ENCODE measurements around the gene MSRB3. TPM values are rescaled to one million over a fixed set of nuclear protein-coding genes. Genes with fewer than 3 reads are reported as not detected.
"Not testable (repeated sequence)": the region's sequence is repeated elsewhere in the genome, so short reads cannot be mapped to it uniquely, and the experiment has no call there.

The MSRB3 gene
- total RNA-seq, 4 donors from 2014 or later, result 2.8 to 14.9 (median 9.3) TPM

DNA sequence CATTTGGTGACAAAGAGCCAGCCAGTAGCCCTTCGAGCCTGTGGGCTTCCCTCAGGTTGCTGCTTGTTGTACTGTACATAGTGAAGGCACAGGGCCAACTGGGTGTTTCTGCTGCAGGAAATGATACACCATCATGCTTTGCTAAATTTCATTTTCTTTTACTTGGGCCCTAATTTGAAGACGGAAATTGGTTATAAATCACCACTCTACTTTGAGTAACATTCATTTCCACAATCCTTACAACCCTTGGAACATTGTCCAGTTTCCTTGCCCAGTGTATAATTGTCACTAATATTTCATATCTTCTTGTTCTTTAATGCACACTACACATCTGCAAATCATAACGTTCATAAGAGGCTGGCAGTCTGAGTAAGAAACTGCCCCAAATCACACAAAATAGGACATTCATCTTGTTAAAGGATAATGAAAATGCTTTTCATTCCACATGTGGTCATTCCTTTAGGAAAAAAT, 30.2 kb downstream of the MSRB3 start:
- Histone ChIP-seq H3K36me3 (no peaks in the 10 kb centered on the region), H3K4me1 (peaks cover 0 to 15% (median 0%) of the 10 kb centered on the region in 4 donors), H3K27me3 (no peaks in the 10 kb centered on the region), H3K9me3 (no peaks in the 10 kb centered on the region), H3K4me3 (no peak overlapping the region), H3K27ac (no peak overlapping the region)
- no peak for TF ChIP-seq POLR2A (IDR thresholded peaks at IDR 0.05)
- TF ChIP-seq, protein P1, sequence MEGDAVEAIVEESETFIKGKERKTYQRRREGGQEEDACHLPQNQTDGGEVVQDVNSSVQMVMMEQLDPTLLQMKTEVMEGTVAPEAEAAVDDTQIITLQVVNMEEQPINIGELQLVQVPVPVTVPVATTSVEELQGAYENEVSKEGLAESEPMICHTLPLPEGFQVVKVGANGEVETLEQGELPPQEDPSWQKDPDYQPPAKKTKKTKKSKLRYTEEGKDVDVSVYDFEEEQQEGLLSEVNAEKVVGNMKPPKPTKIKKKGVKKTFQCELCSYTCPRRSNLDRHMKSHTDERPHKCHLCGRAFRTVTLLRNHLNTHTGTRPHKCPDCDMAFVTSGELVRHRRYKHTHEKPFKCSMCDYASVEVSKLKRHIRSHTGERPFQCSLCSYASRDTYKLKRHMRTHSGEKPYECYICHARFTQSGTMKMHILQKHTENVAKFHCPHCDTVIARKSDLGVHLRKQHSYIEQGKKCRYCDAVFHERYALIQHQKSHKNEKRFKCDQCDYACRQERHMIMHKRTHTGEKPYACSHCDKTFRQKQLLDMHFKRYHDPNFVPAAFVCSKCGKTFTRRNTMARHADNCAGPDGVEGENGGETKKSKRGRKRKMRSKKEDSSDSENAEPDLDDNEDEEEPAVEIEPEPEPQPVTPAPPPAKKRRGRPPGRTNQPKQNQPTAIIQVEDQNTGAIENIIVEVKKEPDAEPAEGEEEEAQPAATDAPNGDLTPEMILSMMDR (IDR thresholded peaks at IDR 0.05), result no peak
- DNase-seq, result no peak

DNA sequence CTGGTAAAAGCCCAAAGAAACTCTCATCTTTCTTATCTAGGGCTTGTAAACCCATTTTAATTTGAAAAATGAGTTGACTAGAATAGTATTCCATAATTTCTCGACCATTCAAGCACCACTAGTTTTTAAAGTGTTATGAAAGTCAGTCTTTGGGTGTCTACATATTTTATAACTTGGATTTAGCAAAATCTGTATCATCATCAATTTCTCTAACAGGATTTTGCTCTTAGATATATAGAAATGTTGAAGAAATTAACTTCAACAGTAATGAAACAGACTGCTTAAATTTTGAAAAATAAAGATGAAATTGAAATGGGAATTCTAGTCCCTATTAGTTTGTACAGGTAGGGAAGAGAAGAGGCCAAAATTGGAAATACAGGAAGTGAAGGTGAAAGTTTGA, 32.8 kb downstream of the MSRB3 start:
- Histone ChIP-seq H3K27ac (no peak overlapping the region), H3K36me3 (no peaks in the 10 kb centered on the region), H3K27me3 (no peaks in the 10 kb centered on the region), H3K4me1 (peaks cover 0 to 15% (median 0%) of the 10 kb centered on the region in 4 donors), H3K9me3 (no peaks in the 10 kb centered on the region), H3K4me3 (no peak overlapping the region)
- TF ChIP-seq POLR2A (IDR thresholded peaks at IDR 0.05), result no peak
- TF ChIP-seq, protein P1 (IDR thresholded peaks at IDR 0.05), result no peak
- no peak for DNase-seq

- Histone ChIP-seq H3K9me3 (no peaks in the 10 kb centered on the region), H3K4me3 (no peak overlapping the region), H3K36me3 (no peaks in the 10 kb centered on the region), H3K27ac (no peak overlapping the region), H3K27me3 (no peaks in the 10 kb centered on the region), H3K4me1 (no peaks in the 10 kb centered on the region)
- no peak for DNase-seq
- TF ChIP-seq, protein P1 (IDR thresholded peaks at IDR 0.05), result peak in 5 of 6 experiments; percentile 11 to 52 (median 41)
- TF ChIP-seq POLR2A (IDR thresholded peaks at IDR 0.05), result no peak
Observed at GRCh38 chr12:65313719-65314317, 35.3 kb downstream of the MSRB3 start.

DNA sequence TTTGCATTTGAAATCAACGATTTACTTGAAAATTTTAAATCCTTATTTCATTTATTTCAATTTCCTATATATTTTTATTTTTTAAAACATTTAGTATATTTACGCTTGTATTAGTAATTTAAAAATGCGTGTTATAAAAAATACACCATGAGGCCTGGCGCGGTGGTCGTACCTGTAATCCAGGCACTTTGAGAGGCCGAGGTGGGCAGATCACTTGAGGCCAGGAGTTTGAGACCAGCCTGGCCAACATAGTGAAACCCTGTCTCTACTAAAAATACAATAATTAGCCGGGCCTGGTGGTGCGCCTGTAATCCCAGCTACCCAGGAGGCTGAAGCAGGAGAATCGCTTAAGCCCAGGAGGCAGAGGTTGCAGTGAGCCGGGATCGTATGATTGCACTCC, 36.8 kb downstream of the MSRB3 start:
- not testable (repeated sequence) for DNase-seq, H3K36me3 ChIP-seq, H3K4me3 ChIP-seq, H3K27ac ChIP-seq, H3K9me3 ChIP-seq, H3K4me1 ChIP-seq, H3K27me3 ChIP-seq

GRCh38 chr12:65318186-65318685, 39.8 kb downstream of the MSRB3 start:
- H3K4me3 ChIP-seq, result no peak overlapping the region
- no peaks in the 10 kb centered on the region for H3K27me3 ChIP-seq
- TF ChIP-seq POLR2A (IDR thresholded peaks at IDR 0.05), result no peak
- TF ChIP-seq, protein P1 (IDR thresholded peaks at IDR 0.05), result no peak
- no peak overlapping the region for H3K27ac ChIP-seq
- H3K36me3 ChIP-seq, result no peaks in the 10 kb centered on the region
- no peaks in the 10 kb centered on the region for H3K4me1 ChIP-seq
- no peaks in the 10 kb centered on the region for H3K9me3 ChIP-seq
- DNase-seq, result no peak

DNA sequence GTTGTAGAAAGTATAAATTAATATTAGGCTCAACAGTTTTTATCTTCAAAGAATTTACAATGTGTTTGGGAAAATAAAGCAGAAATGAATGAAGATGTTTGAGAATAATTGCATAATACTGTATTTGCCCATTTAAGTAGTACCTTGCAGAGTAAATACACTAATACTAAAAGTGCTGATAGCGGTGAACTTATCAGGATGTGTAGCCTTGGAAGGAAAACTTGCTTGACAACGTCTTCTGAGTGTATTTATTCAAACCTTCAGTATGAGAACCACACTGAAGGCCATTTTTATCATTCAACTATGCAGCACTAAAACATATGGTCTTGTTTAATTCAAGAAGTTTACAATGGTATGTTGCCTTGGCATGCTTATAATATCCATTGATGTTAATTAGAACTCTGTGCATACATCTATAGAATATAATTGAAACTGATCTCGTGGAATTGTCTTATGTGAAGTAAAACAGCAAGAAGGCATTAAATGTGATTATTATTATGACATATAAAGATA, 41.3 kb downstream of the MSRB3 start:
- DNase-seq, result no peak

More for the DNA sequence above, 41.3 kb downstream of the MSRB3 start:
- no peaks in the 10 kb centered on the region for H3K4me1 ChIP-seq
- no peak overlapping the region for H3K27ac ChIP-seq
- no peaks in the 10 kb centered on the region for H3K9me3 ChIP-seq
- TF ChIP-seq POLR2A (IDR thresholded peaks at IDR 0.05), result no peak
- TF ChIP-seq, protein P1 (IDR thresholded peaks at IDR 0.05), result no peak
- H3K27me3 ChIP-seq, result no peaks in the 10 kb centered on the region
- H3K4me3 ChIP-seq, result no peak overlapping the region
- no peaks in the 10 kb centered on the region for H3K36me3 ChIP-seq

All from Peyer's patch (tissue), 4 donors.